Activated gamma-delta T cell (primary cell): ENCODE results near the gene OR52B6.
A peak's percentile ranks its signal among the peaks of the same experiment; 100 is the strongest.
"Not testable (repeated sequence)": the region's sequence is repeated elsewhere in the genome, so short reads cannot be mapped to it uniquely, and the experiment has no call there.

Experiments
- DNase-seq: peaks from one replicate; lab custom pipeline; 2025; lab: John Stamatoyannopoulos, UW
- total RNA-seq, 2 donors: gene quantifications; one replicate each; lab custom pipeline; 2026; lab: John Stamatoyannopoulos, UW

Gene OR52B6
- total RNA-seq: 0 reads per million in 2 donors

- DNase-seq: no peak
These were observed at the start of gene OR52B6 for GRCh38 chr11:5580577-5580976. TSS of gene OR52B6 (plus strand) at chr11:5580877. CDS start at chr11:5580877, 0 bp downstream.

- DNase-seq: no peak
These were observed 49.4 kb upstream of the OR52B6 start for GRCh38 chr11:5531053-5531831.

- DNase-seq: no peak
These were observed 46.6 kb upstream of the OR52B6 start for GRCh38 chr11:5534046-5534445.

- no peak for DNase-seq
These were observed 44.2 kb upstream of the OR52B6 start for GRCh38 chr11:5536482-5536881.

- no peak for DNase-seq
These were observed 39.2 kb upstream of the OR52B6 start for GRCh38 chr11:5541427-5541826.

GRCh38 chr11:5546457-5546856, 34.2 kb upstream of the OR52B6 start:
- DNase-seq: no peak

- no peak for DNase-seq
These were observed 32.7 kb upstream of the OR52B6 start for GRCh38 chr11:5547982-5548381.

- no peak for DNase-seq
These were observed 32.2 kb upstream of the OR52B6 start, which contains the start of gene OR52H1 for GRCh38 chr11:5548440-5548839. TSS of gene OR52H1 (minus strand) at chr11:5548540. CDS start at chr11:5545505, 3,035 bp downstream.

GRCh38 chr11:5550440-5551095, 30.1 kb upstream of the OR52B6 start:
- DNase-seq: no peak

- DNase-seq: no peak
These were observed 27.3 kb upstream of the OR52B6 start for GRCh38 chr11:5553343-5553742.

GRCh38 chr11:5556596-5557188, 24.0 kb upstream of the OR52B6 start:
- DNase-seq: no peak

- DNase-seq: no peak
These were observed 22.9 kb upstream of the OR52B6 start for GRCh38 chr11:5557751-5558150.

GRCh38 chr11:5564259-5565019, 16.2 kb upstream of the OR52B6 start:
- no peak for DNase-seq

GRCh38 chr11:5574654-5575053, 6.0 kb upstream of the OR52B6 start:
- no peak for DNase-seq

GRCh38 chr11:5575152-5575551, 5.5 kb upstream of the OR52B6 start:
- DNase-seq: no peak

- no peak for DNase-seq
These were observed 3.6 kb upstream of the OR52B6 start for GRCh38 chr11:5577101-5577500.

- DNase-seq: no peak
These were observed 337 bp downstream of the OR52B6 start for GRCh38 chr11:5581014-5581413.

- not testable (repeated sequence) for DNase-seq
These were observed 3.8 kb downstream of the OR52B6 start for GRCh38 chr11:5584458-5584857.

GRCh38 chr11:5589906-5590305, 9.2 kb downstream of the OR52B6 start:
- peak; percentile 10 for DNase-seq

- no peak for DNase-seq
These were observed 10.9 kb downstream of the OR52B6 start for GRCh38 chr11:5591613-5592012.

GRCh38 chr11:5592615-5593014, 11.9 kb downstream of the OR52B6 start:
- no peak for DNase-seq

GRCh38 chr11:5593146-5593545, 12.5 kb downstream of the OR52B6 start:
- DNase-seq: no peak
